ENCODE results near the gene TTLL6.

TTLL6 gene

GRCh38 chr17:48790607-48791127 lies 26.4 kb downstream of the TTLL6 start:
- H3K9me3 ChIP-seq (ENCODE audit: control insufficient read depth, insufficient read depth, low read depth, low read length), result no peaks in the 10 kb centered on the region
- no peak overlapping the region for H3K9ac ChIP-seq (ENCODE audit: low read length)
- H3K27me3 ChIP-seq (ENCODE audit: control insufficient read depth, insufficient read depth, low read length), result peaks cover 55% of the 10 kb centered on the region
- no peak overlapping the region for H3K4me3 ChIP-seq (ENCODE audit: low read depth, low read length)
- H3K27ac ChIP-seq (ENCODE audit: low read depth, low read length), result no peak overlapping the region
- H3K36me3 ChIP-seq (ENCODE audit: control insufficient read depth, insufficient read depth, low read length), result no peaks in the 10 kb centered on the region
- H3K4me1 ChIP-seq (ENCODE audit: control insufficient read depth, insufficient read depth, low read length), result peaks cover 11% of the 10 kb centered on the region

GRCh38 chr17:48787828-48788227 lies 29.2 kb downstream of the TTLL6 start:
- H3K27me3 ChIP-seq (ENCODE audit: control insufficient read depth, insufficient read depth, low read length), result peaks cover 49% of the 10 kb centered on the region
- H3K27ac ChIP-seq (ENCODE audit: low read depth, low read length), result no peak overlapping the region
- H3K4me1 ChIP-seq (ENCODE audit: control insufficient read depth, insufficient read depth, low read length), result peaks cover 11% of the 10 kb centered on the region
- H3K36me3 ChIP-seq (ENCODE audit: control insufficient read depth, insufficient read depth, low read length), result no peaks in the 10 kb centered on the region
- H3K4me3 ChIP-seq (ENCODE audit: low read depth, low read length), result no peak overlapping the region
- no peaks in the 10 kb centered on the region for H3K9me3 ChIP-seq (ENCODE audit: control insufficient read depth, insufficient read depth, low read depth, low read length)
- no peak overlapping the region for H3K9ac ChIP-seq (ENCODE audit: low read length)

GRCh38 chr17:48779421-48779820 lies 37.6 kb downstream of the TTLL6 start:
- no peaks in the 10 kb centered on the region for H3K36me3 ChIP-seq (ENCODE audit: control insufficient read depth, insufficient read depth, low read length)
- no peak overlapping the region for H3K4me3 ChIP-seq (ENCODE audit: low read depth, low read length)
- H3K4me1 ChIP-seq (ENCODE audit: control insufficient read depth, insufficient read depth, low read length), result no peaks in the 10 kb centered on the region
- H3K9ac ChIP-seq (ENCODE audit: low read length), result no peak overlapping the region
- peaks cover 4% of the 10 kb centered on the region; the same call in 1 of the 2 replicates for H3K27me3 ChIP-seq (ENCODE audit: control insufficient read depth, insufficient read depth, low read length)
- no peak overlapping the region for H3K27ac ChIP-seq (ENCODE audit: low read depth, low read length)
- H3K9me3 ChIP-seq (ENCODE audit: control insufficient read depth, insufficient read depth, low read depth, low read length), result no peaks in the 10 kb centered on the region

- Histone ChIP-seq H3K4me3 (ENCODE audit: low read depth, low read length) (no peak overlapping the region), H3K36me3 (ENCODE audit: control insufficient read depth, insufficient read depth, low read length) (no peaks in the 10 kb centered on the region), H3K27me3 (ENCODE audit: control insufficient read depth, insufficient read depth, low read length) (peaks cover 4% of the 10 kb centered on the region; the same call in 1 of the 2 replicates), H3K4me1 (ENCODE audit: control insufficient read depth, insufficient read depth, low read length) (no peaks in the 10 kb centered on the region), H3K27ac (ENCODE audit: low read depth, low read length) (no peak overlapping the region), H3K9me3 (ENCODE audit: control insufficient read depth, insufficient read depth, low read depth, low read length) (no peaks in the 10 kb centered on the region), H3K9ac (ENCODE audit: low read length) (no peak overlapping the region)
Observed at GRCh38 chr17:48776602-48777001, 40.4 kb downstream of the TTLL6 start.

GRCh38 chr17:48773245-48773644 lies 43.8 kb downstream of the TTLL6 start:
- Histone ChIP-seq H3K4me1 (ENCODE audit: control insufficient read depth, insufficient read depth, low read length) (no peaks in the 10 kb centered on the region), H3K27me3 (ENCODE audit: control insufficient read depth, insufficient read depth, low read length) (peaks cover 6% of the 10 kb centered on the region), H3K9ac (ENCODE audit: low read length) (no peak overlapping the region), H3K27ac (ENCODE audit: low read depth, low read length) (no peak overlapping the region), H3K4me3 (ENCODE audit: low read depth, low read length) (no peak overlapping the region), H3K36me3 (ENCODE audit: control insufficient read depth, insufficient read depth, low read length) (no peaks in the 10 kb centered on the region), H3K9me3 (ENCODE audit: control insufficient read depth, insufficient read depth, low read depth, low read length) (no peaks in the 10 kb centered on the region)

GRCh38 chr17:48770954-48771353 lies 46.1 kb downstream of the TTLL6 start:
- no peak overlapping the region for H3K9ac ChIP-seq (ENCODE audit: low read length)
- H3K27ac ChIP-seq (ENCODE audit: low read depth, low read length), result no peak overlapping the region
- peaks cover 10% of the 10 kb centered on the region for H3K27me3 ChIP-seq (ENCODE audit: control insufficient read depth, insufficient read depth, low read length)
- no peak overlapping the region for H3K4me3 ChIP-seq (ENCODE audit: low read depth, low read length)
- H3K4me1 ChIP-seq (ENCODE audit: control insufficient read depth, insufficient read depth, low read length), result no peaks in the 10 kb centered on the region
- H3K9me3 ChIP-seq (ENCODE audit: control insufficient read depth, insufficient read depth, low read depth, low read length), result no peaks in the 10 kb centered on the region
- H3K36me3 ChIP-seq (ENCODE audit: control insufficient read depth, insufficient read depth, low read length), result no peaks in the 10 kb centered on the region

GRCh38 chr17:48769009-48769675 lies 47.9 kb downstream of the TTLL6 start:
- H3K27me3 ChIP-seq (ENCODE audit: control insufficient read depth, insufficient read depth, low read length), result peaks cover 26% of the 10 kb centered on the region
- no peak overlapping the region for H3K27ac ChIP-seq (ENCODE audit: low read depth, low read length)
- no peak overlapping the region for H3K4me3 ChIP-seq (ENCODE audit: low read depth, low read length)
- no peaks in the 10 kb centered on the region for H3K9me3 ChIP-seq (ENCODE audit: control insufficient read depth, insufficient read depth, low read depth, low read length)
- H3K36me3 ChIP-seq (ENCODE audit: control insufficient read depth, insufficient read depth, low read length), result no peaks in the 10 kb centered on the region
- no peaks in the 10 kb centered on the region for H3K4me1 ChIP-seq (ENCODE audit: control insufficient read depth, insufficient read depth, low read length)
- no peak overlapping the region for H3K9ac ChIP-seq (ENCODE audit: low read length)

- Histone ChIP-seq H3K4me1 (ENCODE audit: control insufficient read depth, insufficient read depth, low read length) (no peaks in the 10 kb centered on the region), H3K9me3 (ENCODE audit: control insufficient read depth, insufficient read depth, low read depth, low read length) (no peaks in the 10 kb centered on the region), H3K4me3 (ENCODE audit: low read depth, low read length) (no peak overlapping the region), H3K27ac (ENCODE audit: low read depth, low read length) (no peak overlapping the region), H3K36me3 (ENCODE audit: control insufficient read depth, insufficient read depth, low read length) (no peaks in the 10 kb centered on the region), H3K9ac (ENCODE audit: low read length) (no peak overlapping the region), H3K27me3 (ENCODE audit: control insufficient read depth, insufficient read depth, low read length) (peaks cover 44% of the 10 kb centered on the region)
Observed at GRCh38 chr17:48767263-48767774, 49.7 kb downstream of the TTLL6 start.

- H3K4me3 ChIP-seq (ENCODE audit: low read depth, low read length), result no peak overlapping the region
- peaks cover 92% of the 10 kb centered on the region for H3K27me3 ChIP-seq (ENCODE audit: control insufficient read depth, insufficient read depth, low read length)
- no peaks in the 10 kb centered on the region for H3K4me1 ChIP-seq (ENCODE audit: control insufficient read depth, insufficient read depth, low read length)
- no peak overlapping the region for H3K9ac ChIP-seq (ENCODE audit: low read length)
- H3K27ac ChIP-seq (ENCODE audit: low read depth, low read length), result no peak overlapping the region
- H3K36me3 ChIP-seq (ENCODE audit: control insufficient read depth, insufficient read depth, low read length), result no peaks in the 10 kb centered on the region
- no peaks in the 10 kb centered on the region for H3K9me3 ChIP-seq (ENCODE audit: control insufficient read depth, insufficient read depth, low read depth, low read length)
Observed at GRCh38 chr17:48761114-48761513, 55.9 kb downstream of the TTLL6 start.

- H3K27ac ChIP-seq (ENCODE audit: low read depth, low read length), result no peak overlapping the region
- no peak overlapping the region for H3K4me3 ChIP-seq (ENCODE audit: low read depth, low read length)
- no peak overlapping the region for H3K9ac ChIP-seq (ENCODE audit: low read length)
- H3K9me3 ChIP-seq (ENCODE audit: control insufficient read depth, insufficient read depth, low read depth, low read length), result no peaks in the 10 kb centered on the region
- no peaks in the 10 kb centered on the region for H3K4me1 ChIP-seq (ENCODE audit: control insufficient read depth, insufficient read depth, low read length)
- no peaks in the 10 kb centered on the region for H3K36me3 ChIP-seq (ENCODE audit: control insufficient read depth, insufficient read depth, low read length)
- H3K27me3 ChIP-seq (ENCODE audit: control insufficient read depth, insufficient read depth, low read length), result peaks cover 93% of the 10 kb centered on the region
Observed at GRCh38 chr17:48760411-48760810, 56.6 kb downstream of the TTLL6 start.

GRCh38 chr17:48759288-48759687 lies 57.7 kb downstream of the TTLL6 start:
- Histone ChIP-seq H3K36me3 (ENCODE audit: control insufficient read depth, insufficient read depth, low read length) (no peaks in the 10 kb centered on the region), H3K9me3 (ENCODE audit: control insufficient read depth, insufficient read depth, low read depth, low read length) (no peaks in the 10 kb centered on the region), H3K27me3 (ENCODE audit: control insufficient read depth, insufficient read depth, low read length) (peaks cover 95% of the 10 kb centered on the region), H3K27ac (ENCODE audit: low read depth, low read length) (no peak overlapping the region), H3K4me1 (ENCODE audit: control insufficient read depth, insufficient read depth, low read length) (no peaks in the 10 kb centered on the region), H3K4me3 (ENCODE audit: low read depth, low read length) (no peak overlapping the region), H3K9ac (ENCODE audit: low read length) (no peak overlapping the region)
